Measurements from ENCODE around the gene SARS1.

DNA sequence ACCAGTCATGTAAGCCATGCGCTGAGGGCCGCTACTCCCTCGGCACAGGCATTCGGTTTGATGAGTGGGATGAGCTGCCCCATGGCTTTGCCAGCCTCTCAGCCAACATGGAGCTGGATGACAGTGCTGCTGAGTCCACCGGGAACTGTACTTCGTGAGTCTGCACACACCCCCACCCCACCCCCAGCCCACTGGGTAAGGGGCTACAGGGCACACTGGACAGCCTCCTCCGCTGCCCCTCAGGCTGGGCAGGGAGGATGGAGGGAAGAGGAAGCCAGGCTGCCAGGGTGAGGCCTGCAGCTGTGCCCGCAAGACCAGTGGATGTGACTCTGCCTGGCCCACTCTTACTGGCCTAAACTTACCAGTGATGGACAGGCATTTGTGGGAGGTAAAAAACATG lies 49.2 kb upstream of the SARS1 start:
- TF ChIP-seq EZH2 (IDR thresholded peaks at IDR 0.05; ENCODE audit: insufficient read depth, poor library complexity, severe bottlenecking), result no peak
- TF ChIP-seq EZH2phosphoT487 (IDR thresholded peaks at IDR 0.05; ENCODE audit: insufficient read depth, low read depth), result no peak
